GM19351 (cell line): Measurements from ENCODE around the gene GBE1.

Experiments
- ATAC-seq: cut with Tn5 transposase; IDR thresholded peaks from one replicate; pipeline ENCODE4 v1.9.1; 2021; ENCODE audit warnings: mild to moderate bottlenecking, moderate library complexity; ENCODE audit not compliant: unreplicated experiment

The GBE1 gene

GRCh38 chr3:81632659-81633058 lies 128.8 kb downstream of the GBE1 start:
- ATAC-seq = no peak

GRCh38 chr3:81624756-81625155 lies 136.7 kb downstream of the GBE1 start:
- no peak for ATAC-seq

- ATAC-seq = no peak
These were observed 139.1 kb downstream of the GBE1 start for GRCh38 chr3:81622395-81622794.

GRCh38 chr3:81621277-81621676 lies 140.2 kb downstream of the GBE1 start:
- ATAC-seq = no peak

GRCh38 chr3:81620849-81621248 lies 140.6 kb downstream of the GBE1 start:
- no peak for ATAC-seq

GRCh38 chr3:81612768-81613167 lies 148.7 kb downstream of the GBE1 start:
- no peak for ATAC-seq

- no peak for ATAC-seq
These were observed 158.7 kb downstream of the GBE1 start for GRCh38 chr3:81602781-81603180.

- ATAC-seq = no peak
These were observed 159.6 kb downstream of the GBE1 start for GRCh38 chr3:81601707-81602305.

- ATAC-seq = no peak
These were observed 169.3 kb downstream of the GBE1 start for GRCh38 chr3:81592101-81592500.

- ATAC-seq = no peak
These were observed 175.5 kb downstream of the GBE1 start for GRCh38 chr3:81585937-81586336.

- ATAC-seq = no peak
These were observed 176.4 kb downstream of the GBE1 start for GRCh38 chr3:81585056-81585455.

GRCh38 chr3:81581966-81582599 lies 179.4 kb downstream of the GBE1 start:
- peak; percentile 96 for ATAC-seq

- ATAC-seq = no peak
These were observed 181.1 kb downstream of the GBE1 start for GRCh38 chr3:81580355-81580754.

- ATAC-seq = no peak
These were observed 181.7 kb downstream of the GBE1 start for GRCh38 chr3:81579744-81580143.

GRCh38 chr3:81572201-81572756 lies 189.2 kb downstream of the GBE1 start:
- no peak for ATAC-seq

GRCh38 chr3:81568378-81568777 lies 193.1 kb downstream of the GBE1 start:
- no peak for ATAC-seq

- no peak for ATAC-seq
These were observed 196.4 kb downstream of the GBE1 start for GRCh38 chr3:81565041-81565440.

GRCh38 chr3:81558106-81558505 lies 203.3 kb downstream of the GBE1 start:
- no peak for ATAC-seq

- ATAC-seq = peak; percentile 6
These were observed 206.6 kb downstream of the GBE1 start for GRCh38 chr3:81554801-81555200.

GRCh38 chr3:81554388-81554787 lies 207.1 kb downstream of the GBE1 start:
- ATAC-seq = peak; percentile 83

GRCh38 chr3:81550415-81550814 lies 211.0 kb downstream of the GBE1 start:
- ATAC-seq = no peak

- no peak for ATAC-seq
These were observed 211.6 kb downstream of the GBE1 start for GRCh38 chr3:81549831-81550230.

GRCh38 chr3:81549388-81549787 lies 212.1 kb downstream of the GBE1 start:
- no peak for ATAC-seq
